Cardiac septum (tissue), 1 donor: Measurements from ENCODE around the gene DDX51. TPM values are rescaled to one million over a fixed set of nuclear protein-coding genes. Genes with fewer than 3 reads are reported as not detected.
"Not testable (repeated sequence)": the region's sequence is repeated elsewhere in the genome, so short reads cannot be mapped to it uniquely, and the experiment has no call there.

Experiments used
- DNase-seq: peaks from one replicate; pipeline ENCODE4 v3.0.0-alpha.2; 2020; ENCODE audit warnings: low spot score
- intact Hi-C: fragments of 100-400 bp; cut with DNase I; formaldehyde crosslinking; loops from one replicate; pipeline ENCODE4 v1.14.0; 2022
- total RNA-seq: library from RNA; stranded (reverse); fragmentation: NEBNext Ultra II Directional; extraction: Animal tissue kit (Norgen Biotek cat#: 25700); gene quantifications from one replicate; pipeline ENCODE4 v1.2.1, GENCODE V29; 2021
- donor health status: DM: no; HTN: no; CAD: no.

The DDX51 gene
- total RNA-seq, 1 donor from 2014 or later, result 9.6 TPM

- intact Hi-C loops, result loop anchor here (10.0 kb wide), 3 partner anchors 257 to 457 kb away; partner anchors contain the start of genes LRCOL1 and P2RX2
- no peak for DNase-seq
Observed at GRCh38 chr12:132157733-132158409, 13.8 kb upstream of the DDX51 start.

- DNase-seq, result no peak
- intact Hi-C loops, result loop anchor here (10.0 kb wide), 3 partner anchors 258 to 458 kb away; partner anchors contain the start of genes LRCOL1 and P2RX2
Observed at GRCh38 chr12:132156573-132157325, 12.6 kb upstream of the DDX51 start.

- intact Hi-C loops, result loop anchor here (10.0 kb wide), 3 partner anchors 259 to 459 kb away; partner anchors contain the start of genes LRCOL1 and P2RX2
- DNase-seq, result no peak
Observed at GRCh38 chr12:132155771-132156572, 11.9 kb upstream of the DDX51 start.

- DNase-seq, result no peak
- intact Hi-C loops, result loop anchor here (10.0 kb wide), 3 partner anchors 260 to 460 kb away; partner anchors contain the start of genes LRCOL1 and P2RX2
Observed at GRCh38 chr12:132154941-132155770, 11.0 kb upstream of the DDX51 start.

GRCh38 chr12:132154341-132154761 lies 10.2 kb upstream of the DDX51 start:
- no peak for DNase-seq
- intact Hi-C loops, result loop anchor here (10.0 kb wide), 3 partner anchors 260 to 460 kb away; partner anchors contain the start of genes LRCOL1 and P2RX2

GRCh38 chr12:132153501-132154340 lies 9.6 kb upstream of the DDX51 start:
- intact Hi-C loops, result loop anchor here (10.0 kb wide), 3 partner anchors 261 to 461 kb away; partner anchors contain the start of genes LRCOL1 and P2RX2
- DNase-seq, result no peak

GRCh38 chr12:132152953-132153352 lies 8.8 kb upstream of the DDX51 start:
- intact Hi-C loops, result loop anchor here (10.0 kb wide), 3 partner anchors 262 to 462 kb away; partner anchors contain the start of genes LRCOL1 and P2RX2
- DNase-seq, result no peak

GRCh38 chr12:132152411-132152821 lies 8.3 kb upstream of the DDX51 start:
- no peak for DNase-seq
- intact Hi-C loops, result loop anchor here (10.0 kb wide), 3 partner anchors 262 to 462 kb away; partner anchors contain the start of genes LRCOL1 and P2RX2

- intact Hi-C loops, result loop anchor here (10.0 kb wide), 3 partner anchors 263 to 463 kb away; partner anchors contain the start of genes LRCOL1 and P2RX2
- DNase-seq, result no peak
Observed at GRCh38 chr12:132151766-132152410, 7.8 kb upstream of the DDX51 start.

GRCh38 chr12:132151145-132151765 lies 7.1 kb upstream of the DDX51 start:
- no peak for DNase-seq
- intact Hi-C loops, result loop anchor here (10.0 kb wide), 3 partner anchors 264 to 464 kb away; partner anchors contain the start of genes LRCOL1 and P2RX2

- DNase-seq, result no peak
- intact Hi-C loops, result loop anchor here (10.0 kb wide), 3 partner anchors 264 to 464 kb away; partner anchors contain the start of genes LRCOL1 and P2RX2
Observed at GRCh38 chr12:132150780-132151144, 6.6 kb upstream of the DDX51 start.

- DNase-seq, intact Hi-C loops: not testable (repeated sequence)
Observed at GRCh38 chr12:132149526-132149925, 5.4 kb upstream of the DDX51 start.

GRCh38 chr12:132148368-132149045 lies 4.4 kb upstream of the DDX51 start:
- intact Hi-C loops, result no loop called here
- DNase-seq, result no peak

GRCh38 chr12:132147423-132148367 lies 3.6 kb upstream of the DDX51 start:
- DNase-seq, result no peak
- intact Hi-C loops, result no loop called here
